HG02642 (cell line): ENCODE data around the gene TIPIN.
A peak's percentile ranks its signal among the peaks of the same experiment; 100 is the strongest.
"Not testable (repeated sequence)": the region's sequence is repeated elsewhere in the genome, so short reads cannot be mapped to it uniquely, and the experiment has no call there.

Experiments used
- ATAC-seq: cut with Tn5 transposase; IDR thresholded peaks from one replicate; pipeline ENCODE4 v1.9.1; 2021; ENCODE audit warnings: mild to moderate bottlenecking; ENCODE audit not compliant: unreplicated experiment, poor library complexity

The TIPIN gene

GRCh38 chr15:66386204-66387123 is 30.0 kb upstream of the TIPIN start, which contains the start of gene MAP2K1:
TSS of gene MAP2K1 (plus strand) at chr15:66386912. CDS start at chr15:66387348, 436 bp downstream.
- ATAC-seq: peak; percentile 86

GRCh38 chr15:66381376-66381775 is 24.9 kb upstream of the TIPIN start:
- ATAC-seq: not testable (repeated sequence)

- ATAC-seq: no peak
These were observed 22.4 kb upstream of the TIPIN start for GRCh38 chr15:66378814-66379430.

- ATAC-seq: no peak
These were observed 17.7 kb upstream of the TIPIN start for GRCh38 chr15:66374179-66374578.

GRCh38 chr15:66369773-66370651 is 13.5 kb upstream of the TIPIN start:
- no peak for ATAC-seq

- ATAC-seq: no peak
These were observed 8.6 kb upstream of the TIPIN start for GRCh38 chr15:66364944-66365528.

- ATAC-seq: no peak
These were observed 6.3 kb upstream of the TIPIN start for GRCh38 chr15:66362776-66363175.

- not testable (repeated sequence) for ATAC-seq
These were observed 5.4 kb upstream of the TIPIN start for GRCh38 chr15:66361745-66362460.

GRCh38 chr15:66359740-66360139 is 3.3 kb upstream of the TIPIN start:
- ATAC-seq: no peak

GRCh38 chr15:66356077-66356358 is 467 bp downstream of the TIPIN start:
- ATAC-seq: no peak

GRCh38 chr15:66348530-66348929 is 8.0 kb downstream of the TIPIN start:
- ATAC-seq: not testable (repeated sequence)

GRCh38 chr15:66328771-66329170 is 27.7 kb downstream of the TIPIN start:
- no peak for ATAC-seq

GRCh38 chr15:66327736-66328135 is 28.7 kb downstream of the TIPIN start:
- ATAC-seq: no peak

GRCh38 chr15:66326051-66326450 is 30.4 kb downstream of the TIPIN start:
- no peak for ATAC-seq

- ATAC-seq: no peak
These were observed 33.1 kb downstream of the TIPIN start for GRCh38 chr15:66323312-66323928.

GRCh38 chr15:66312144-66312543 is 44.3 kb downstream of the TIPIN start:
- no peak for ATAC-seq

GRCh38 chr15:66310786-66311185 is 45.7 kb downstream of the TIPIN start:
- no peak for ATAC-seq

GRCh38 chr15:66309828-66310227 is 46.7 kb downstream of the TIPIN start:
- ATAC-seq: no peak

GRCh38 chr15:66308531-66308930 is 48.0 kb downstream of the TIPIN start:
- no peak for ATAC-seq
